Measurements from ENCODE around the gene EXD2. TPM values are rescaled to one million over a fixed set of nuclear protein-coding genes. Genes with fewer than 3 reads are reported as not detected.

Gene EXD2
- total and polyA plus RNA-seq, 2 experiments from 2014 or later = 10.3 to 23.3 TPM

DNA sequence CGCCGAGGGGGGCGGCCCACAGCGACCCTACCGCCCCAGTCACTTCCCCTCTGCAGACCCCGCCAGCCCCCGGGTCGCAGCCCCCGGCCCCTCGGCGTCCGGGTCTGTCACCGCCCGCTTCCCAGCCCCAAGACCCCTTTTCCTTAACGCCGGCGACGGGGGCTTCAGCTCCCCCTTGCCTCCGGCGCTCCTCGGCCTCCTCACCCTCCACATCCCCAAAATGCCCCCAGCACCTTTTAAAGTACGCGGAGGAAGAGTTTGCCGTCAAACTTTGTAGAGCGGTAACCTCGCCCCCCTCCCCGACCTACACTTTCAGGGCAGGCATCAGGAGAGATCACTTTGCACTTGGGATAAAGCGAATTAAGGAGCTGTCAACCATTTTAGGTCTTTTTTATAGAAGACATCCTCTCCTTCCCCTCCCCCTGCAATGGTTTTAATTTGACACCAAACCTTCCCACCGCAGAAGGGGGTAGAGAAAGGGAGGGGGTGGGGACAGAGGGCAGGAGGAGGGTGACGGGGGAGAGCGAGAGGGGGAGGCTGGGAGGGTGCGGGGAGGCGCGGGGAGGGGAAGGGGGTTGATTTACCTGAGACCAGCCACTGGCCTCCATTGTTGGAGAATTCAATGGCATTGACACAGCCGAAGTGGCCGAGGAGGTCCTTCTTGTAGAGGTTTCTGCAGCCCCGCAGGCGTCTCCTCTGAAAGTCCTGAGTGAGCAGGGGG is 39.0 kb upstream of the EXD2 start (continued):
- no peak for TF ChIP-seq NANOG (IDR thresholded peaks at IDR 0.05; ENCODE audit: borderline replicate concordance)
- TF ChIP-seq CTCF (conservative IDR thresholded peaks at IDR 0.05; ENCODE audit: low read depth in 2 of 2) = no peak
- TF ChIP-seq JUNB (IDR thresholded peaks at IDR 0.05; ENCODE audit: unreplicated experiment) = no peak

GRCh38 chr14:69152902-69153151 is 38.5 kb upstream of the EXD2 start, which contains the start of gene DCAF5:
DCAF5 (minus strand) TSS chr14:69153119; CDS start chr14:69152978, 141 bp downstream.
- Mint-ChIP-seq H3K27ac (peak within 1 kb of the TSS; percentile 74), H3K27me3 (ENCODE audit: insufficient read depth, low read depth, poor library complexity) (peaks cover 7% of the 10 kb centered on the region), H3K9me3 (no peaks in the 10 kb centered on the region; the same call in 2 of the 3 replicates), H3K4me1 (peaks cover 26% of the 10 kb centered on the region), H3K36me3 (ENCODE audit: low read depth) (peaks cover 5% of the 10 kb centered on the region; the same call in 2 of the 3 replicates), H3K4me3 (peak within 1 kb of the TSS; percentile 89)
- Histone ChIP-seq H2AFZ (peak within 1 kb of the TSS; percentile 99), H3K79me2 (replicated peaks; ENCODE audit: insufficient read depth) (peaks cover 31% of the 10 kb centered on the region), H3K27ac (ENCODE audit: low read depth) (peak within 1 kb of the TSS; percentile 83), H3K4me3 (peak within 1 kb of the TSS; percentile 96), H3K9me2 (ENCODE audit: insufficient read depth) (no peaks in the 10 kb centered on the region), H3K4me1 (ENCODE audit: insufficient read depth) (peaks cover 20% of the 10 kb centered on the region), H3K4me2 (peak within 1 kb of the TSS; percentile 99), H4K20me1 (replicated peaks; ENCODE audit: insufficient read depth) (peaks cover 12% of the 10 kb centered on the region; the same call in 1 of the 2 replicates), H3K27me3 (ENCODE audit: insufficient read depth) (peaks cover 20% of the 10 kb centered on the region), H3F3A (replicated peaks; ENCODE audit: low read depth) (peaks cover 6% of the 10 kb centered on the region), H3K36me3 (ENCODE audit: insufficient read depth) (no peaks in the 10 kb centered on the region)
- TF ChIP-seq POLR2AphosphoS5 (IDR thresholded peaks at IDR 0.05; ENCODE audit: low read depth) = peak; percentile 36; the same call in 1 of the 2 replicates
- TF ChIP-seq STAT1 (IDR thresholded peaks at IDR 0.05; ENCODE audit: unreplicated experiment) = no peak
- ATAC-seq = no peak
- no peak for DNase-seq (ENCODE audit: low spot score)

DNA sequence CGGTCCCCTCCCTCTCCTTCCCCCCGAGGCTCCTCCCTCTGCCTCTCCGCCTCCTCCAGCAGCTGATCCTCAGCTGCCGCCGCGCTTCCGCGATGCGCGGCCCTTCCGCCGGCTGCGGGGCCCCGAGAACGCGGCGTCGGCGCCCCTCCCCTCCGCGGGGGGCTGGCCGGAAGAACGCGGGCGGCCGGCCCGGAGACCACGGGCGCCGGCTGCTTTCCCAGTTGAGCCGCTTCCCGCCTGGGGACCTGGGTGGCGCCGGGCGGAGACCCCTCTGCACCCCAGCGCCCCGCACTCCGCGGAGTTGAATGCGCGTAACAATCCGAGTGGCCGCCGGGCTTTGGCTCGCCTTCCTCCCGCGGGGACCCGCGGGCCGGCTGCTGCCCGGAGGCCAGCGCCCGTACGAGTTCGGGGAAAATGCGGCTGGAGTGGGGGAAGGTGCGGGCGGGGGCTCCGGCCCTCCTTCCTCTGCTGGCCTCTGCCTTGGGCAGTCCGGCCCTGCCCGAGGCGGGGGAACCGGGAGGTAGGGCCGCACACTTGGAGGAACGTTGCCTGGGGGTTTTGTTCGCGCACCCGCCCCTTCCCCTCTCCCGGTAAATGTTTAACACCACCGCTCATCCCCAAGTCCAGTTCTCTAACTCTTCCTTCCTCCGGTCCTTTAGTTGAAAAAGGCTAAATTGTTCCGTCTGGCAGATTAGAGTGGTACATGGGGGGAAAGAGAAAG is 38.0 kb upstream of the EXD2 start:
- DNase-seq (ENCODE audit: low spot score) (peak; percentile 93), ATAC-seq (peak; percentile 73)
- TF ChIP-seq NANOG (IDR thresholded peaks at IDR 0.05; ENCODE audit: borderline replicate concordance) (no peak), CTCF (conservative IDR thresholded peaks at IDR 0.05; ENCODE audit: low read depth in 2 of 2) (no peak), POLR2AphosphoS5 (IDR thresholded peaks at IDR 0.05; ENCODE audit: low read depth) (peak; percentile 5; the same call in 1 of the 2 replicates), ZNF331 (CRISPR knock-in tag; IDR thresholded peaks at IDR 0.05; ENCODE audit: low read depth) (no peak), EZH2phosphoT487 (IDR thresholded peaks at IDR 0.05; ENCODE audit: unreplicated experiment) (no peak), JUNB (IDR thresholded peaks at IDR 0.05; ENCODE audit: unreplicated experiment) (no peak), ZNF114 (CRISPR knock-in tag; IDR thresholded peaks at IDR 0.05) (no peak)
- H3K4me3 ChIP-seq = peak overlapping the region; percentile 96
- peaks cover 6% of the 10 kb centered on the region for H3F3A ChIP-seq (replicated peaks; ENCODE audit: low read depth)
- H3K27ac Mint-ChIP-seq = peak overlapping the region; percentile 52
- no peaks in the 10 kb centered on the region for H3K9me2 ChIP-seq (ENCODE audit: insufficient read depth)
- no peaks in the 10 kb centered on the region; the same call in 2 of the 3 replicates for H3K9me3 Mint-ChIP-seq
- peak overlapping the region; percentile 89 for H3K4me3 Mint-ChIP-seq
- H3K27me3 Mint-ChIP-seq (ENCODE audit: insufficient read depth, low read depth, poor library complexity) = peaks cover 7% of the 10 kb centered on the region
- H3K36me3 ChIP-seq (ENCODE audit: insufficient read depth) = no peaks in the 10 kb centered on the region
- H3K79me2 ChIP-seq (replicated peaks; ENCODE audit: insufficient read depth) = peaks cover 28% of the 10 kb centered on the region
- peak overlapping the region; percentile 99 for H3K4me2 ChIP-seq
- peaks cover 12% of the 10 kb centered on the region; the same call in 1 of the 2 replicates for H4K20me1 ChIP-seq (replicated peaks; ENCODE audit: insufficient read depth)
- peaks cover 20% of the 10 kb centered on the region for H3K4me1 ChIP-seq (ENCODE audit: insufficient read depth)
- H3K27me3 ChIP-seq (ENCODE audit: insufficient read depth) = peaks cover 20% of the 10 kb centered on the region
- peak overlapping the region; percentile 99 for H2AFZ ChIP-seq
- H3K4me1 Mint-ChIP-seq = peaks cover 26% of the 10 kb centered on the region
- H3K36me3 Mint-ChIP-seq (ENCODE audit: low read depth) = peaks cover 5% of the 10 kb centered on the region; the same call in 2 of the 3 replicates
- no peak overlapping the region for H3K27ac ChIP-seq (ENCODE audit: low read depth)

Data from GM23338 (cell line).